ENCODE results near the gene PLD4.

PLD4 gene

GRCh38 chr14:104929268-104930230 is 4.9 kb downstream of the PLD4 start:
- DNase-seq (ENCODE audit: low spot score): no peak

- no peak for DNase-seq (ENCODE audit: low spot score)
Observed at GRCh38 chr14:104930526-104931303, 6.0 kb downstream of the PLD4 start.

- no peak for DNase-seq (ENCODE audit: low spot score)
Observed at GRCh38 chr14:104931304-104931770, 6.7 kb downstream of the PLD4 start.

DNA sequence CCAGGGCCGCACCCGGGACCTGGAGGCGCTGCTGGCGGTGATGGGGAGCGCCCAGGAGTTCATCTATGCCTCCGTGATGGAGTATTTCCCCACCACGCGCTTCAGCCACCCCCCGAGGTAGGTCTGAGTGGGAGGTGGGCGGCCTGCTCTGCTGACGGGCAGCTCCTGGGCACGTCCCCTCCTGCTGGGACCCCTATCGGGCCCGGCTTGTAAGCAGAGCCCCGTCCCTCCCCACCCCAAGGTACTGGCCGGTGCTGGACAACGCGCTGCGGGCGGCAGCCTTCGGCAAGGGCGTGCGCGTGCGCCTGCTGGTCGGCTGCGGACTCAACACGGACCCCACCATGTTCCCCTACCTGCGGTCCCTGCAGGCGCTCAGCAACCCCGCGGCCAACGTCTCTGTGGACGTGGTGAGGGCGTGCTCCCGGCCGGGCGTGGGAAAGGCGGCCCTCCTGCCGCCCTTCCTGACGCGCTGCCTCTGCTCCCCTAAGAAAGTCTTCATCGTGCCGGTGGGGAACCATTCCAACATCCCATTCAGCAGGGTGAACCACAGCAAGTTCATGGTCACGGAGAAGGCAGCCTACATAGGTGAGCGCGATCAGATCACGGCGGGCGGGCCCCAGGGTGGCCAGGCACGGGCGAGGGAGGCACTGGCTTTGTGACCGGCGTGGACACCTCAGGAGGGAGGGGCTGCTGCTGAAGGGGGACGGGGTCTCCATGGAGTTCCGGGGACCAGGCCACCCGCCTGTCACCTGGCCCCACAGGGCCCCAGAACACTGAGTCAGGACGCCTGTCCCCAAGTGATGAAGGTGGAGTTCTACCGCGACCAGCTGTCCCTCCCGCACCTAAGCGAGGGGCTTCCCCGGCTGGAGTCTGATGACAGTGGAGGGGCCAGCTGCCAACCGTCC is 7.3 kb downstream of the PLD4 start:
- DNase-seq (ENCODE audit: low spot score): no peak

DNA sequence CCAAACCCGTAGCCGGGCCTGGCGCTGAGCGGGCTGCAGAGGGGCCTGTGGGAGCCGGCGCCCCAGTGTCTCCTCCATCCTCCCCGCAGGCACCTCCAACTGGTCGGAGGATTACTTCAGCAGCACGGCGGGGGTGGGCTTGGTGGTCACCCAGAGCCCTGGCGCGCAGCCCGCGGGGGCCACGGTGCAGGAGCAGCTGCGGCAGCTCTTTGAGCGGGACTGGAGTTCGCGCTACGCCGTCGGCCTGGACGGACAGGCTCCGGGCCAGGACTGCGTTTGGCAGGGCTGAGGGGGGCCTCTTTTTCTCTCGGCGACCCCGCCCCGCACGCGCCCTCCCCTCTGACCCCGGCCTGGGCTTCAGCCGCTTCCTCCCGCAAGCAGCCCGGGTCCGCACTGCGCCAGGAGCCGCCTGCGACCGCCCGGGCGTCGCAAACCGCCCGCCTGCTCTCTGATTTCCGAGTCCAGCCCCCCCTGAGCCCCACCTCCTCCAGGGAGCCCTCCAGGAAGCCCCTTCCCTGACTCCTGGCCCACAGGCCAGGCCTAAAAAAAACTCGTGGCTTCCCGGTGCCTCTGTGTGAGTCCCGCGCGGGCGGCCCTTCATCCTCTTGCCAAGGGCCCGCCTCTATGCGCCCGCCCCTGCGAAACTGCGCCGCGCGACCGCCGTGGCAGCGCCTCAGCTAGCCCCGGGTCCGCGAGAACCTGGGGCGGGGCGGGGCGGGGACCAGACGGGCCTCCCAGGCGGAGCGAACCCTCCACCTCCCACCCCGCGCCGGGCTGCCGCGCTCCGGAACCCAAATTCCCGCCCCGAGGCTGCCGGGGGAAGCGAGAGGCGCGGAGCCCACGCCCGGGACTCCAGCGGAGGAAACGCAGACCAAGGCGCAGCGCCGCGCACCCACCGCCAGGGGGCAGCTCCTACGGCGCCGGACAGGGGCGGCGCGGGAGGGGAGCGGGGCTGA is 8.3 kb downstream of the PLD4 start:
- peak; percentile 98 for DNase-seq (ENCODE audit: low spot score)

DNA sequence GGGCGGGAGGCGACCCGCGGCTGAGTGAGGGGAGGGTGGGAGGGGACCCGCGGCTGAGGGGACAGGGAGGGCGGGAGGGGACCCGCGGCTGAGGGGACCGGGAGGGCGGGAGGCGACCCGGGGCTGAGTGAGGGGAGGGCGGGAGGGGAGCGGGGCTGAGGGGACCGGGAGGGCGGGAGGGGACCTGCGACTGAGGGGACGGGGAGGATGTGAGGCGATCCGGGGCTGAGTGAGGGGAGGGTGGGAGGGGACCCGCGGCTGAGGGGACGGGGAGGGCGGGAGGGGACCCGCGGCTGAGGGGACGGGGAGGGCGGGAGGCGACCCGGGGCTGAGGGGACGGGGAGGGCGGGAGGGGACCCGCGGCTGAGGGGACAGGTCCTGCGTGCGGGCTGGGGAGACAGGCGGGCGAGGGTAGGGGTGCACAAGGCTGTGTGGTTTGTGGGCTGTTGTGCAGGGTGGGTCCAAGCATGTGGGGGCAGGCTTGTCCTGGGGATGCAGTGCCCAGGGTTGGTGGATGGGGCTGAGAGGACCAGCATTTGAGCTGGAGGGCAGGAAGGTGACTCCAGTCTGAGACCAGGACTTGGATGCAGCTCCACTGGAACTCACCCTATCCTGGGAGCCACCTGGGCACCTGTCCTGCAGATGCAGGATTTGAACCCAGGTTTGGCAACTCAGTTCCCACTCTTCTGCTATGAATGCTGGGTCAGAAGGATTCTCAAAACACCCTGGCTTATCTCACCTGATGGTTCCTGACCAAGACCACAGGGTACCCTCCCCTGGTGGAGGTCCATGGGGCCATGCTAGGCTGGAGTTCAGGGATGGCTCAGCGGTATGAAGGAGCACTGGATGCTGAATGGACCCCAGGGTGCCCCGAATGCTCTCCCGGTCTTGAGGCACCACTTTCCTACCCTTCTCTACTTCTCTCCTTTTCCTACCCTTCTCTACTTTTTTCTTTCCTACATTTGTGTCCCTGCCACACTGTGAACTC is 9.4 kb downstream of the PLD4 start:
- peak; percentile 57 for DNase-seq (ENCODE audit: low spot score)

DNA sequence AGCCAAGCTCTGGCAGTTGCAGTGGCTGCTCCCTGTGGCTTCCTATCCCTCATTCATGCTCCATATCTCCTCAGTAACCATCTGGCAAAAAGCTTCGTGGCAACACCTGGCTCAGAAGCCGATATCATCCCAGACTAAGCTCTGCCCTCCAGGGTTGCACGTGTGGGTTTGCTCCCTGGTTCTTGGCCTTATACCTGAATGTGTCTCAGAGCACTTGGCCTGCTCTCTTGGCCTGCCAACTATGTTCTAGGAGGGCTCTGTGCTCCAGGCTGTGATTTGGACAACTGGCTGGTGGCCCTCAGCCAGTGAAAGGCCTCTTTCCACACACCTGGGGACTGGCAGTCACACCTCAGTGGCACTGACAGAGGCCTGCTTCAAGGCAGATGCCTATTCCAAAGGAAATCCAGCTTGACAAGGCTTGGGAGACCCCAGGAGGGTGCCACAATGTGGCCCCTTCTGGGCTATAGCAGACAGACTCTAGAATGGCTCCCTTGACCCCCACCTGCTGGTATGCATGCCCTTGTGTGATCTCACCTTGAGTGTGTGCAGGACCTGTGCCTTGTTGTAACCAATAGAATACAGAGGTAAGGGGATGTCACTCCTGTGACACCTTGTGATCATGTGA is 10.5 kb downstream of the PLD4 start:
- no peak for DNase-seq (ENCODE audit: low spot score)

- no peak for DNase-seq (ENCODE audit: low spot score)
Observed at GRCh38 chr14:104935955-104936354, 11.3 kb downstream of the PLD4 start.

- DNase-seq (ENCODE audit: low spot score): no peak
Observed at GRCh38 chr14:104936361-104937155, 11.9 kb downstream of the PLD4 start.

DNA sequence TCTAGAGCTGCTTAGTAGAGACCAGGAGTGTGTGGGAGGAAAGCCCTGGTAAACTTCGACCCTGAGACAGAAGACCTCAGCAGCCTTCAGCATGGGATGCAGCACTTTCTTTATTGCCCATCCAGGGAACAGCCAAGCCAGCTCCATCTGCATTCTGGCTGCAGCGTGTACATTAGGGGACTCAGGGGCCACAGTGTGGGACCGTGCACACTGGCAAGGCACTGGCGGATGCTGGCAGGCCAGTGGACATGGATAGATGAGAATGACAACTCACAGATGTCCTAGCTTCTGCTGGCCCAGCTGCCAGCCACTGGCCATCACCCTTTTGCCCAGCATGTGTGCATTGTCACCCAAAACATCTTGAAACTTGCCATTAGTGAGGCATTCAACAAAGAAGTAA is 12.5 kb downstream of the PLD4 start:
- DNase-seq (ENCODE audit: low spot score): no peak

DNA sequence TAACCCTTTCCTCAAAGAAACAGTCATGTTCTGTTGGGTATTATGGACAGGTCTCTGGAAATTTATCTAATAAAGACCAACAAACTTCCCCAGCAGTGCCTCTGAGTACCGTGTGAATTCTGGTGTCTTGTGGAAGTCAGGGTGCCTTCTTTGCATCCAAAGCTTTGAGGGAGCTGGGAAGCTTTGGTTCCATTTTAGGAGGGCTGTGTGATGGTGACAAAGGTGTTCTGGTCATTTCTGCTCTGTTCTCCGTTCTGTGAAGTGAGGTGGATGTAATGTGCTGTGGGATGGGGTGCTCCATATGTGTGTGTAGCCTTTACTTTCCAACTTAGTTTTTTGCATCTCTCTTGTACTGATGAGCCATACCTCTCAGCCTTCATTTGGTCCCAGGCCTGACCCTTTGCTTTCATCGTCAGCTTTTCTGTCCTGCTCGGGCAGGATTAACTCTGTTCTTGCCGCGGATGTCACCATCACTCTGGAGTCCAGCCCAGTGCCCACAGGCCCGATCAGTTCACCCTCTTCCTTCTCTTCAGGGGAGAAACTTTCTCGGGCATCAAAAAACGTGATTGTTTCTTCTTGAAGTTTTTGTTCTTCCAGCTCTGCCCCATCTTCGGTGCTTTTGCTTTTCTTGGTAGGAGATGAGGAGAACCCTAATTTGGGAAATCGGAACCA is 13.2 kb downstream of the PLD4 start:
- DNase-seq (ENCODE audit: low spot score): no peak

- DNase-seq (ENCODE audit: low spot score): no peak
Observed at GRCh38 chr14:104938436-104938835, 13.8 kb downstream of the PLD4 start.

GRCh38 chr14:104938960-104939359 is 14.3 kb downstream of the PLD4 start:
- no peak for DNase-seq (ENCODE audit: low spot score)

GRCh38 chr14:104939666-104940410 is 15.2 kb downstream of the PLD4 start:
- no peak for DNase-seq (ENCODE audit: low spot score)

- peak; percentile 53 for DNase-seq (ENCODE audit: low spot score)
Observed at GRCh38 chr14:104940526-104941150, 16.0 kb downstream of the PLD4 start.

Measured in iPS-NIHi11 (cell line).